SK-N-SH (cell line): ENCODE data around the gene KCNJ18.
"Not testable (repeated sequence)": the region's sequence is repeated elsewhere in the genome, so short reads cannot be mapped to it uniquely, and the experiment has no call there.

Source experiments
- CTCF ChIP-seq: fragments of 200-600 bp; sonication (generic); IDR thresholded peaks from 2 replicates; pipeline ENCODE4 v1.6.1; 2017; ENCODE audit warnings: antibody characterized with exemption, mild to moderate bottlenecking, moderate library complexity
- EZH2phosphoT487 ChIP-seq: fragments of 200-600 bp; sonication (generic); IDR thresholded peaks from 2 replicates; pipeline ENCODE4 v1.6.1; 2017; ENCODE audit warnings: low read depth, mixed run types, mild to moderate bottlenecking, antibody characterized with exemption, moderate library complexity, borderline replicate concordance
- JUND ChIP-seq: IDR thresholded peaks from 2 replicates; pipeline ENCODE4 v1.4.0; 2012
- MAX ChIP-seq: IDR thresholded peaks from 2 replicates; pipeline ENCODE4 v1.4.0; 2012; ENCODE audit warnings: low read depth
- MXI1 ChIP-seq: IDR thresholded peaks from 2 replicates; pipeline ENCODE4 v1.6.1; 2012; ENCODE audit warnings: mild to moderate bottlenecking, low read depth, low read length, improper control_type of control experiment
- PBX3 ChIP-seq: IDR thresholded peaks from 2 replicates; pipeline ENCODE4; 2012
- TAF1 ChIP-seq: IDR thresholded peaks from 2 replicates; pipeline ENCODE4 v1.6.1; 2012; ENCODE audit warnings: low read depth, mild to moderate bottlenecking, low read length, moderate library complexity, borderline replicate concordance
- TF ChIP-seq, protein P1 (sequence below): fragments of 150-350 bp; IDR thresholded peaks from 2 replicates; pipeline ENCODE4 v1.6.1; 2016; ENCODE audit warnings: mild to moderate bottlenecking, low read depth, low read length

- TF ChIP-seq, protein P1, sequence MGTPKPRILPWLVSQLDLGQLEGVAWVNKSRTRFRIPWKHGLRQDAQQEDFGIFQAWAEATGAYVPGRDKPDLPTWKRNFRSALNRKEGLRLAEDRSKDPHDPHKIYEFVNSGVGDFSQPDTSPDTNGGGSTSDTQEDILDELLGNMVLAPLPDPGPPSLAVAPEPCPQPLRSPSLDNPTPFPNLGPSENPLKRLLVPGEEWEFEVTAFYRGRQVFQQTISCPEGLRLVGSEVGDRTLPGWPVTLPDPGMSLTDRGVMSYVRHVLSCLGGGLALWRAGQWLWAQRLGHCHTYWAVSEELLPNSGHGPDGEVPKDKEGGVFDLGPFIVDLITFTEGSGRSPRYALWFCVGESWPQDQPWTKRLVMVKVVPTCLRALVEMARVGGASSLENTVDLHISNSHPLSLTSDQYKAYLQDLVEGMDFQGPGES = not testable (repeated sequence)
- not testable (repeated sequence) for TF ChIP-seq JUND, EZH2phosphoT487, MXI1, CTCF, PBX3, MAX, TAF1
Measured at GRCh38 chr17:21674891-21675738, 17.2 kb upstream of the KCNJ18 start.
